COR-L47 (cell line): ENCODE results near the gene MALT1.
"Not testable (repeated sequence)": the region's sequence is repeated elsewhere in the genome, so short reads cannot be mapped to it uniquely, and the experiment has no call there.

Experiments
- DNase-seq: peaks from one replicate; lab custom pipeline; 2025; lab: John Stamatoyannopoulos, UW

MALT1 gene, protein sequence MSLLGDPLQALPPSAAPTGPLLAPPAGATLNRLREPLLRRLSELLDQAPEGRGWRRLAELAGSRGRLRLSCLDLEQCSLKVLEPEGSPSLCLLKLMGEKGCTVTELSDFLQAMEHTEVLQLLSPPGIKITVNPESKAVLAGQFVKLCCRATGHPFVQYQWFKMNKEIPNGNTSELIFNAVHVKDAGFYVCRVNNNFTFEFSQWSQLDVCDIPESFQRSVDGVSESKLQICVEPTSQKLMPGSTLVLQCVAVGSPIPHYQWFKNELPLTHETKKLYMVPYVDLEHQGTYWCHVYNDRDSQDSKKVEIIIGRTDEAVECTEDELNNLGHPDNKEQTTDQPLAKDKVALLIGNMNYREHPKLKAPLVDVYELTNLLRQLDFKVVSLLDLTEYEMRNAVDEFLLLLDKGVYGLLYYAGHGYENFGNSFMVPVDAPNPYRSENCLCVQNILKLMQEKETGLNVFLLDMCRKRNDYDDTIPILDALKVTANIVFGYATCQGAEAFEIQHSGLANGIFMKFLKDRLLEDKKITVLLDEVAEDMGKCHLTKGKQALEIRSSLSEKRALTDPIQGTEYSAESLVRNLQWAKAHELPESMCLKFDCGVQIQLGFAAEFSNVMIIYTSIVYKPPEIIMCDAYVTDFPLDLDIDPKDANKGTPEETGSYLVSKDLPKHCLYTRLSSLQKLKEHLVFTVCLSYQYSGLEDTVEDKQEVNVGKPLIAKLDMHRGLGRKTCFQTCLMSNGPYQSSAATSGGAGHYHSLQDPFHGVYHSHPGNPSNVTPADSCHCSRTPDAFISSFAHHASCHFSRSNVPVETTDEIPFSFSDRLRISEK

DNA sequence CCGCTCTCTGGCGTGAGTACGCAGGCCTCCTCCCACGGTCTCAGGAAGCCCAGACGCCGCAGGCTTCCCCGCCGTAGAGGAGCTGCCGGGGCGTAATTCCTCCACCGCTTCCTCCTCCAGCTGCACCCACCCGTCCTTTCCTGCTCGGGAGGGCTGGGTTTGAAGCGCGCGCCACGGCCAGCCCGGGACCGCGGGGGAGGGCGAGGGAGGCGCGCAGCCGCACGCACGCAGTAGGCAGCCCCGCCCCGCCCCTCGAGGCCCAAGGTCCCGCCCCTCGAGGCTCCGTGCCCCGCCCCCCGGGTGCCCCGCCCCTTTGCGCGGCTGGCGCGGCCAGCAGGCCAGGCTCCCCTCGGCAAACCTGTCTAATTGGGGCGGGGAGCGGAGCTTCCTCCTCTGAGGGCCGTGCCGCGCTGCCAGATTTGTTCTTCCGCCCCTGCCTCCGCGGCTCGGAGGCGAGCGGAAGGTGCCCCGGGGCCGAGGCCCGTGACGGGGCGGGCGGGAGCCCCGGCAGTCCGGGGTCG, at the start of gene MALT1:
Gene MALT1, plus strand, starts transcription at position 355 of the 521 bp plus-strand sequence. CDS start 179 bp downstream, outside the sequence.
- peak; percentile 96 for DNase-seq

DNA sequence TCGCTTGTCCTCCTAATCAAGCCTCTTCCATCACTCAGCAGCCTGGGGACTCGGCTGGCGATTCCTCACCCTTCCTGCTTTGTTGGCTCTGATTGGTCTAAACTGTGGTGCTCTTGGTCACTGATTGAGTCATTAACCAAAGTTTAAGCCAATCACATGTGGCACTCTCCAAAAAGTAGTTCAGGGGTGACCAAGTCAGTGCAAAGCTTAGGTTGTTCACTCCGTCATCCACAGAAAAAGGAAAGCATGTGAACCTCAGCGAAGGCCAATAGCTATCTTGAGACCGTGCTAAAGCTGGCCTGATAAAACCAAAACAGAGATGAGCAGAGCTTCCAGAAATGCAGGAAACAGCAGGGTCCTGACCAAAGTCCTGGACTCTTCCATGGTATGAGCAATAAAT, 47.3 kb upstream of the MALT1 start:
- DNase-seq, result no peak

DNA sequence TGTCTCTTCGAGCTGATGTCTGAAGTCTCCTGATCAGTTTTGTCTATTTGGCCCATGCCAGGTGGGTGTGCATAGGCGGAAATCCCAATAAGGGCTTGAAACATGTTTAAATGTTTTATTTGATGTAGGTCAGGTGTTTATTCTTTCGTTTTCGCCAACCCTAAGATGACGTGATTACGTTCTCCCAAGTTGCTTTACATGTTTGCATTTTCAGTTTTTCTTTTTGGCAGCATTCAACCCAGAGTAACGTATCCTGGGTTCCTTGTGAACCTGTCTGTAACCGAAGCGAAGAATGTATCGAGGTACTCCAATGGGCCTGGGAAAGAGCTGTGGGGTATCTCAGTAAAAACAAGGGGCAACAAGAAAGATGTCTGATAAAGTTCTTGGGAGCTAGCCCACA, 45.4 kb upstream of the MALT1 start:
- no peak for DNase-seq

DNA sequence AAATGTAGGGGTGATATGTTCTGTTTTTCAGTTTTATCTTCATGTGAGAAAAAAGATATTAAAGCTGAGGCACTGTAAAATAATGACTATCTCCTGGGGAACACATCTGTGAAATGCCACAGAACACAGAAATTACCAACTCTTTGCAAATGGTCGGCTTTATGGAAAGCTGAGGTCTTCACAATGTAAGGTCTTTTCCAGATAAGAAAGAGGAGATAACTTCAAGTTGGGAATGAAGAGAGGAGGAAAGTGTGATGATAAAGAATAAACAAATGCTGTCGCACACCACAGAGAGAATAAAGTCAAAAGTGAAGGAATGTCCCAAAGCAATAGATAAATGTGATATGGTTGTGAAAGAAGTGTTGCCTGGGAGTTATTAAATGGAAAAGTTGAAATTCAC, 41.2 kb upstream of the MALT1 start:
- no peak for DNase-seq

DNA sequence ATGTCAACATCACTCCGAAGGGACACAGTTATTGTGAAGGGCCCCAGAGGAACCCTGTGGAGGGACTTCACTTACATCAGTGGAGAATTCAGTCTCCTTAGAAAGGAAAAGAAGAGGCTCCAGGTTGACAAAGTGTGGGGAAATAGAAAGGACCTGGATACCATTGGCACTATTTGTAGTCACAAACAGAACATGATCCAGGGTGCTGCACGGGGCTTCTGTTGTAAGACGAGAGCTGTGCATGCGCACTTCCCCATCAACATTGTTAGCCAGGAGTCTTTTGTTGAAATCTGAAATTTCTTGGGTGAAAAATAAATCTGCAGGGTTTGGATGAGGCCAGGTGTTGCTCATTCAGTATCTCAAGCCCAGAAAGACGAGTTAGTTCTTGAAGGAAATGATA, 40.0 kb upstream of the MALT1 start:
- no peak for DNase-seq

DNA sequence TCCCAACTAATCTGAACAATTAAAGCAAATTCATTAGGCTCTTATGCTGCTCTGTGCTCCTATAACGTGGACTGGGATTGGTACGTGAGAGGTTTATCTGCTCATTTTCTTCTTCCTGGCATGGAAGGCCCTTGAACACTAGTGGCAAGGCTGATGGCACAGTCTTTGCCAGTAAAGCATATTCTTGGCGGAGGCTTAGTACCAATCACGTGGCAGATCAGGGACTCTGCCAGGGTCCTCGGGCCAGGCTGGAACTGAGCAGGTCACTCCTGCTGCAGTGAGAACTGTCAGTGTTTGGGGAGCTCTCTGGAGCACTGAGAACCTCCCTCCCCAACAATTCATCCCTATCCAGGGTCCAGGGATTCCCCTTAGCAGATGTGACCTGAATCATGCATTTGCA, 38.7 kb upstream of the MALT1 start:
- no peak for DNase-seq

DNA sequence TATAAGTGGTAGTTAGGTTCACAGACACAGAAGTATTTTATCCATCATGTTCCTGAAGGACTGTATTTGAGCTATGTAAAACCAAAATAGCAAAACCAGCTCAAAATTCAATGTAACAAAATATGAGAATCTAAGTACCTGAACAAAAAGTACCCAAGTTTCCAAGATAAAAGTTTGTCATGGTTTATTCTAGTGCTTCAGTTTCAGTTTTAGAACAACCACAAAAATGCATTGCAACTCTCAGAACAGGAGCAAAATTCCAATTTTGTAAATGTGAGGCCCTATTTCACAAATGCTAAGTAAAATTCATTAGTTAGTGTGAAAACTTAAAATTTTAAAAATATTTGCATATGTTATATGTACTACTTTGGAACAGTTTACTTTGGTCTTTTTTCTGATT, 37.4 kb upstream of the MALT1 start:
- no peak for DNase-seq

DNA sequence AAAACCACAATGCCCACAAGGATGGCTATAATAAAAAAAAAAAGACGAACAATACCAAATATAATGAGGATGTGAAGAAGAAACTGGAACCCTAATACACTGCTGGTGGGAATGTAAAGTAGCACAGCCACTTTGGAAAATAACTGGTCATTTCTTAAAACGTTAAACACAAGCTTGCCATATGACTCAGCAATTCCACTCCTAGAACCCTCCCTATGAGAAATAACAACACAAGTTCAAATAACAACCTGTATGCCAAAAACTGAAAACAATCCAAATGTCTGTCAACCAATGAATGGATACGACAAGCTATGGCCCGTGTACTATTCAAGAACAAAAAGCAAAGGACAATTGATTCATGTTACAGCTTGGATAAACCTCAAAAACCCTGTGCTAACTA, 35.4 kb upstream of the MALT1 start:
- no peak for DNase-seq

DNA sequence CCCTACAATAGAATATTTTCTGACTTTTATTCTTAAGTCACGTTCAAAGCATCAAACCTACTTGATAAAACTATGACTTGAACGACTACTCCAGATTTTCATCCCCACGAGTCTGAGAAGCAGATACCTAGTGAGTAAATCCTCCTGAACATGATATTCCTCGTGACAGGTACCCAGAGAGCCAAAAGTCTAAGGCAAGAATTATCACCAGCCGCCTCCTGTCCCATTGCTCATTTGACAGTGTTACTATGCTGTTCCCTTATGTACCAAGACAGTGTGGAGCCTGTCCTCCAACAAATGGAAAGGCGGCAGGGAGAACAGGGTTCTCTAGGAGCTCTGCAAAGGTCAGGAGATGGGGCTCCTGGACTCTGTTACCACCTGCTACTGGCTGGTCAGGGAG, 34.1 kb upstream of the MALT1 start:
- no peak for DNase-seq

DNA sequence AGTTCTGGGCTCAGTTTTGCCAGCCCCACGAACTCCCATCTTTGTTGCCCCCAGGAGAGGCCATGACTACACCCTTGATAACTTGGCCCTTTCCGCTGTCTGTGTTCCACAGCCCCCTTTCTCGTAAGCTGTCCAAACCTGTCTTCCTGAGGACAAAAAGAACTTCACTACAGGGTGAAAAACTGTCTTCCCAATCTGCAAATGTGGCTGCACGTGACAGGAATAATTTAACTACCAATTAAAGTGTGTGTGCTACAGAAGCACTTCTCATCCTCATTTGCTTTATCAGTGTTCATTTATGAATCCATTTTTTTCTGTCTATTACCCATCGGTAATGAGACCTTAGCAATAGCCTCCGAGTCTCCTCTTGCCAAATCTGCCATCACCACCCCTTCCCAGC, 33.3 kb upstream of the MALT1 start:
- DNase-seq, result no peak

DNA sequence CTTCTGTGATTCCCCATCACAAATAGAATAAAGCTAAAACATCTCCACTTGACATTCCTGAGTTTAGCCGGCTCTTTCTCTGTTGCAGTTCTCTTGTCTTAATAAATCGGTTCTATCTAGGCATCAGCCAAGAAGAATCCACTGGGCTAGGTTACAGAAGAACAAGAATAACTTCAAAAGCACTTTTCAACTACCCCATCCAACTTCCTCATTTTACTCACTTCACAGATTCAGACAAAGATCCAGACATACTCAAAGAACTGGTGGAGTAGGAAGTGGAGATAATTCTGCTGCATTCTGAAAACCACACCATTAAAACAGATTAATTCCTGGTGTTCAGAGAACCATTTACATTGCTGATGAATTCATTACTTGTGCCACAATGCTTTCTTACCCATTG, 32.8 kb upstream of the MALT1 start:
- no peak for DNase-seq

DNA sequence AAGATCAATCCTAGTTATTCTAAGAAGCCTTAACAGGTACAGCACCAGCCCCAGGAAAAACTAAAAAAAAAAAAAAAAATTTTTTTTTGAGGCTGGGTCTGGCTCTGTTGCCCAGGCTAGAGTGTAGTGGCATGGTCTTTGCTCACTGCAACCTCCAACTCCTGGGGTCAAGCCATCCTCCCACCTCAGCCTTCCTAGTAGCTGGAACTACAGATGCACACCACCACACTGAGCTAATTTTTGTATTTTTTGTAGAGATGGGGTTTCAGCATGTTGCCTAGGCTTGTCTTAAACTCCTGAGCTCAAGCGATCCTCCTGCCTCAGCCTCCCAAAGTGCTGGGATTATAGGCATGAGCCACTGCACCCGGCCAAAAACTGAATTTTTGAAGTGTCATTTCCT, 32.0 kb upstream of the MALT1 start:
- no peak for DNase-seq

DNA sequence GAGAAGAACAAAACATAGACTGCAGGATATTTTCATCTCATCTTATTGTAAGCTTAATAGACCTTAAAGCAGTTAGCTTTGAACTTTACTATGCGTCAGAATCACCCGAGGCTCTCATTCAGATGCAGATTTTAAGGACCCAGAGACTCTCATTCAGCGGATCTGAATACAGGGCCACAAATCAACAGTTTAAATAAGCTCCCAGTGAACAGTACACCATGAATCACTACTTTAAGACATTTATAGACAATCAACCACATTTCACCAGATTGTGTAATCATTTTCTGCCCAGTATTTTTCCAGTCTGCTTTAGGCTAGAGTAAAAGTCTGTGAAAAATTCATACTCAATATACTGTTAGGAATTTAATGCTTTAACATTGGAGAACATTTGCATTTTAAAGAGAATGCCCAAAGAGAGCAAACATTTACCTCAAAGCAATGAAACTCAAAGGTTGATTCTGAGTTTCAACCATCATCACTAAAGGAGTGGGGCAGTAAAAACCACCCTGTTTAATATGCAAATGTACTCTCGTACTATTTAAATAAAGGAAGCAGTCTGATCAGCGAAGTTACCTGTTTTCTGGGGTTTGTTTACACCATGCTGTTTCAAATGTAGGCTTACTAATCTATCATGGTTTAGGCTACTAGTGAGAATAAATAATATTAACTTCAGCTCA, 31.4 kb upstream of the MALT1 start:
- no peak for DNase-seq

DNA sequence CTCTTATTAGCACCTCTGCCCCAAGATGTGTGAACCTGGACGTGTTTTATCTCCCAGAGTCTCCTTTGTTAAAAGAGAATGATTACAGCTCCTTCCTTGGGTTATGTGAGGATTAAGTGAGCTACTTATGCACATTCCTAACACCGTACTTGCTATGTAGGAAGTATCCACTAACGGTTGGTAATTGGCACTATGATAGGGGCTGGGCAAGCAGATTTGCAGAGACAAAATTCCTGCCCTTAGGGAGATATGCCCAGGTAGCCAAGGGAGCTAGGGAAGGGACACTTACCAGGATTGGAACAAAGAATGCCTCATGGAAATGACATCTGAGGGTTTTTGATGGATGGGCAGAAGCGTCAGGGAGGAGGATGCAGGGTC, 30.8 kb upstream of the MALT1 start:
- no peak for DNase-seq

DNA sequence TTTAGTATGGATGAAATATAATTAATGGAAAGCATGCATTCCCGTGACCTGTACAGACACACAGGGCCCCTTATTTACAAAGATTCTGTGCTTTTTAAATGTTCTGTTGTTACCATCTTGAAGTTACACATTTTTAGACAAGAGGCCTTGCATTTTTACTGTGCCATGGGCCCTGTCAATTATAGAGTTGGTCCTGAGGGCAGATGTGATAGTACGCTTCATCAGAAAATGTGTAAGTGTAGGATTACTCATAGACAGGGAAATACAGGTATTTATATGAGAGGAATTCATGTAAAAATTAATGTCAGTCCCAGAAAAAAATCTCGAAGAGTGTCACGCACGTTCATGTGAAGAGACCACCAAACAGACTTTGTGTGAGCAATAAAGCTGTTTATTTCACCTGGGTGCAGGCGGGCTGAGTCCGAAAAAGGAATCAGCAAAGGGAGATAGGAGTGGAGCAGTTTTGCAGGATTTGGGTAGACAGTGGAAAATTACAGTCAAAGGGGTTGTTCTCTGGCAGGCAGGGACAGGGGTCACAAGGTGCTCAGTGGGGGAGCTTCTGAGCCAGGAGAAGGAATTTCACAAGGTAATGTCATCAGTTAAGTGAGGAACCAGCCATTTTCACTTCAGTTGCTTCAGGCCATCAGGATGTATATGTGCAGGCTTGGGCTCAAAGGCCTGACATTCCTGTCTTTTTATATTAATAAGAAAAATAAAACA, 30.2 kb upstream of the MALT1 start:
- no peak for DNase-seq

DNA sequence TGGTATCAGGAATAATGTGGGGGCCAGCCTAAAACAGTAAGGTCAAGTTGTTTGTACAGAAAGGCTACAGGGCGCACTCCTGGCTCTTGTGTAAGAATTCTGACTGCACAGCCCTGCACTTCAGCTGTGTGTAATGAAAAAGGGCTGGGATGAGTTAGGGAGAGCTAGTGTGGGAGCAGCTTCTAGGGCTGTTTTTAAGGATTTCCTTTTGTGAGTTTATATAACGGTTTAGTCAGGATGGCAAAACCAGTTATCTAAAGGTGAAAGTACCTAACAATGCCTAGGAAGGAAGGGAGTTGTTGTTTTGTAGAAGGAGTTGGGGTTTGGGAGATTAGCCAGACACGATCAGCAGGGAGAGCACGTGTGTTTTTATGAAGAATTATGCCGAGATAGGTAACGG, 27.7 kb upstream of the MALT1 start:
- DNase-seq, result not testable (repeated sequence)

DNA sequence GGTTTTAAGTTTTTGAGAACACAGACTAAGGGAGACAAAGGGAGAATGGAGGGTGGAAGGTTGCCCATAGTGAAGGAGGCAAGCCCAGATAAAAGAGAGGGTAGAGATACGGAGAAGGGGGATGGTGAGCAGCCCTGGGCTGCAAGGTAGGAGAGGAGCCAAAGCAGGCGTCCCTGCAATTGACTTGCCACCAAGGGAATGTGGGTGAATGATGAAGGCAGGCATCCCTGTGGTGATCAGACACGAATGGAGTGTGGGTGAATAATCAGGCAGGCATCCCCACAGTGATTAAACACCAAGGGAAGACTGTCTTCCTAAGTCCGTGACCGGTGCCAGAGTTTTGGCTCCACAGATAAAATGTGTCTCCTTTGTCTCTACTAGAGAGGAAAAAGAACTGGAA, 25.9 kb upstream of the MALT1 start:
- no peak for DNase-seq

DNA sequence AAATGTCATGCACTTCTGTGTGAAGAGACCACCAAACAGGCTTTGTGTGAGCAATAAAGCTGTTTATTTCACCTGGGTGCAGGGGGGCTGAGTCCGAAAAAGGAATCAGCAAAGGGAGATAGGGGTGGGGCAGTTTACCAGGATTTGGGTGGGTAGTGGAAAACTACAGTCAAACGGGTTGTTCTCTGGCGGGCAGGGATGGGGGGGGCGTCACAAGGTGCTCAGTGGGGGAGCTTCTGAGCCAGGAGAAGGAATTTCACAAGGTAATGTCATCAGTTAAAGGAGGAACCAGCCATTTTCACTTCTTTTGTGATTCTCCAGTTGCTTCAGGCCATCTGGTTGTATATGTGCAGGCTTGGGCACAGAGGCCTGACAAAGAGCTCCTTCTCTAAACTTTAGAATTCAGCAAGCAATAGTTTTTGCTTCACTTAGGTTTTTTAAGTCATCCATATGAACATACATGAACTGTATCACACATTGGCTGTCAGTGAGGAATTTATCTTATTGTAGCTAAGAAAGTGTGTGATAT, 24.9 kb upstream of the MALT1 start:
- DNase-seq, result no peak

DNA sequence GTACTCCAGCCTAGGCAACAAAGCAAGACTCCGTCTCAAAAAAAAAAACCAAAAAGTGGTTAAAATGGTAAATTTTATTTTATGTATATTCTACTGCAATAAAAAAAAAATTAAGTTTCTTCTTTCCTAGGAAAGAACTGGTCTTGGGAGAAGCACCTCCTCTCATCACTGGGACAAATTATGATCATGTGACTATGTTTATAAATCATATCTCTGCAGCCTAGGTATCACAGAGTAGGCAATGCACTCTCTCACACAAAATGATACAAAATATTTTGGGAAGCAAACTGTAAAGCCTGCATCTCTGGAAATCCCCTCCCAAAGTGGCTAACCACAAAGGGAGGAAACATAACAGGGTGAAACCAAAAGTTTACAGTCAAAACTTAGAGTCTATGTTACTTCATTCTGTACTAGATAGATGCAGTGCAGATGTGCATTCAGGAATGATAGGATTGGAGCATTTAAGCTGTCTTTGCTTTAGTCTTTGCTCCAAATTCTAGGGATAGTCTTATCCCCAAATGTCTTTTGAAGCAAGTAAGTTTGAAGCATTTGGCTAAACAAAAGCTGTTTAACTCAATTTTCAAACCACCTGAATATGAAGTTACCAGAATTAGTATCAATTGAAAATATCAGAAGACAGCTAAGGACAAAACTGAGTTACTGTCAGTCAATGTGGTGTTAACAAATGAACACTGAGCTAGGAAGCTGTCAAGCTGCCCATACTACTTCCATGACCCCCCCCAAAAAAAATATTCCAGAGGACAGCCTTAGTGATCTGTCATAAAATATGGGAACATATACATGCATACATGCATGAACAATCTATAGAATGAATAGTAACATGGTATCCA, 21.1 kb upstream of the MALT1 start:
- no peak for DNase-seq

DNA sequence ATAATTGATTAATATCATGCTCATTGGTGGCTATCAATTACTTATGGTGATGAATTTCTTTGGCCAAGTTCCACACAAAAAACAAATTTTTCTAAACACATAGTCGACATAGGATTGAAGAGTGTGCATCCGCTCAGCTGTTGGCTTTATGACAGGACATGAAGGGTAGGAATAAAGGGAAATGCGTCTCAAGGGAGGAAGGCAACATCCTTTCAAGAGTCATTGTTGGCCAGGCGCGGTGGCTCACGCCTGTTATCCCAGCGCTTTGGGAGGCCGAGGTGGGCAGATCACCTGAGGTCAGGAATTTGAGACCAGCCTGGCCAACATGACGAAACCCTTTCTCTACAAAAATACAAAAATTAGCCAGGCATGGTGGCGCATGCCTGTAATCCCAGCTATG, 20.4 kb upstream of the MALT1 start:
- DNase-seq, result not testable (repeated sequence)
